HG02571 (cell line): Measurements from ENCODE around the gene C6.
"Not testable (repeated sequence)": the region's sequence is repeated elsewhere in the genome, so short reads cannot be mapped to it uniquely, and the experiment has no call there.

Experiments used
- ATAC-seq: cut with Tn5 transposase; IDR thresholded peaks from one replicate; pipeline ENCODE4 v1.9.1; 2021; ENCODE audit warnings: mild to moderate bottlenecking, moderate library complexity; ENCODE audit not compliant: unreplicated experiment

Gene C6

GRCh38 chr5:41200506-41200905 is 12.8 kb downstream of the C6 start:
- no peak for ATAC-seq

DNA sequence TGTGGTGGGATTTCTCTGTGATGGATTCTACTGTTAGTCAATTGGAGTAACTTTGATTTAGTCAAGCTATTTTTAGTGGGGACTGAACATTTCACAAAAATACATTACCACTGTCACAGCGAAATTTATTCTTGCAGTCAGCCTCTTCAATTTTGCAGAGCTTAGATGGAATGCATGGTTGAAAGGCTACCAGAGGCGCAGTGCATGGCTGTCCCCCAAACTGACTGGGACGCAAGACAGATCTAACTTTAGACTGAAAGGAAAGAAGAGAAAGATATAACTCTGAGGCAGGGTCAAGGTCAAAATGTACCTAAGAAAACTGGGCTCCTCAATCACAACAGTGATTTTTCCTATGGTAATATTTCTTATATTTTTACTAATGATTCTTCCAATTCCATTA is 13.7 kb downstream of the C6 start:
- ATAC-seq, result no peak

- ATAC-seq, result no peak
These were observed 17.1 kb downstream of the C6 start for GRCh38 chr5:41196197-41196596.

GRCh38 chr5:41195228-41195627 is 18.1 kb downstream of the C6 start:
- no peak for ATAC-seq

- ATAC-seq, result no peak
These were observed 19.0 kb downstream of the C6 start for GRCh38 chr5:41194339-41194738.

- ATAC-seq, result no peak
These were observed 19.7 kb downstream of the C6 start for GRCh38 chr5:41193456-41194205.

DNA sequence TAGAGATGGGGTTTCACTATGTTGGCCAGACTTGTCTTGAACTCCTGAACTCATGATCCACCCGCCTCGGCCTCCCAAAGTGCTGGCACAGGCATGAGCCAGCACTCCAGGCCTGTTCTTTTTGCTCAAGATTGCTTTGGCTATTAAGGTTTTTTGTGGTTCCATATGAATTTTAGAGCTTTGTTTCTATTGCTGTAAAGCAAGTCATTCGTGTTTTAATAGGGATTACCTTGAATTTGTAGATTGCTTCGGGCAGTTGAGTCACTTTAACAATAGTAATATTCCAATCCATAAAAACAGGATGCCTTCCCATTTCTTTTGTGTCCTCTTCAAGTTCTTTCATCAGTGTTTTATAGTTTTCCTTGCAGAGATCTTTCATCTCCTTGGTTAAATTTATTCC is 22.1 kb downstream of the C6 start:
- no peak for ATAC-seq

DNA sequence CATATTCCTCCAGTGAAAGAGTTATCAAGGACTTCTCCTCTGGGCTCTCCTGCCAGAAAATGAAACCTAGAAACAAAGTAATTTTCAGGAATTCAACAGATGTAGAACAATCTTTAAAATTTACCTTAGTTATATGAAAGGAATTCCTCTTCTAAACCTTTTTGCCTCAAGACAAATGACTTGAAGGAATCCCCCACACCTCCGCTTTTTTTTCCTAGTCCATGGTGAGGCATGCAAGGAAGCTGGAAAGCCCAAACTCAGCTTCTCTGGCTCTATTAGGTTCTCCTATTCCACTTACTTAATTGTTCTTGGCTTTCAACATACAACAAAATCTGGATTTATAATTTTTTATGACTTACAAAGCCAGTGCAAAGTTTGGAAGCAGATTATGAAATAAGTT is 27.2 kb downstream of the C6 start:
- ATAC-seq, result no peak

- ATAC-seq, result not testable (repeated sequence)
These were observed 30.0 kb downstream of the C6 start for GRCh38 chr5:41183331-41183730.

DNA sequence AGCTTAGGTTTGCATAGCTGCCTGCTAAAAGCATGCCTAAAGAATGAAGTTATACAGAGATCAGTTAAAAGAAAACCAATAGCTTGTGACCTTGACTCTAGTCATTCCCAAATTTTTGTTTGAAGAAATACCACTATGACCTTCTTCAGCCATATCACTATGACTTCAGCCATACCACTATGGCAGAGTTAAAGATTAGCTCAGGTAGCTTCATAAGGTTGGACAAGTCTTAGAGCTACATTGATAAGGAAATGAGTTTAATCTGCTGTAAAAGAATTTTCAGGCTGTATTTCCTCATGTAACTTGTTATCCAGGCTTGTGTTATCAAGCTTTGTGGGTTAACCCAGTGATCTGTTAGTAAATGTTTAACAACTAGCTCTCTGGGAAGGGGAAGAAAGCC is 30.7 kb downstream of the C6 start:
- no peak for ATAC-seq

DNA sequence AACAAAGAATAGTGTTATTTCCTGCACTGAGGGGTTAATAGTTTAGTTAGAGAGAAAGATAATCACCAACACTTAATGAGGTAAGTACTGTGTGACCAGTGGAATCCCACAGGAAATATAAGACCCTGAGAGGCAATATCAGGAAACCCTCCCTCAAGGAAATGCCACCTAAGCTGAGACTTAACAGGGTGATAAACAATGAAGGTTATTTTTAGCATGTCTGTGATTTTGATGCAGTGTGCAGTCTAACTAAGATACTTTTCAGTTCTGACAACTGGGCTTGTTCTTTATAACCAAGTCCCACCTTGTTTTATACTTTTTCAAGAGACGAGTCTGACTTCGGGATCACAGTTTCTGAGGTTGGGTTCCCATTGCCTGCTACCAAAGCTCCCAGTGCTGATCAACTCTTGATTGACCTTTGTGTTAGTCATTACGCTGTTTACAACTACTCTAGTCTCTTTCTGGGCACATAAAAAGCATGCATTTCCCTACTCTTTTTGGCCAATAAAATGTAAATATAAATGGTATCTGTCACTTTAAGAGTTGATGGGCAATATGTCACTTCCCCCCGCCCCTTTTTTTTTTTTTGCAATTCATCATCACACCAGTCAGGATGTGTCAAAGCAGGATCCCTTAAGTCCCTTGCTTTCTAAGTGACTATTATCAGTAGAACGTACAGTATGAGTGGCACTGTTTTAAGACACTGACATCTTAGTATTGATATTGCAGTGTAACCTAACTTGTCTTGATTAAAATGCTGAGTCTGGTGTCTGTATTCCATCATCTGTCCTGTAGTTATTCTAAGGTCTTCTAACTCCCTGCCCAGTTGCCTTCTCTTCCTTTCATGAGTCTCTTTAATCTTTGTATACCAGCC is 31.4 kb downstream of the C6 start:
- ATAC-seq, result no peak

DNA sequence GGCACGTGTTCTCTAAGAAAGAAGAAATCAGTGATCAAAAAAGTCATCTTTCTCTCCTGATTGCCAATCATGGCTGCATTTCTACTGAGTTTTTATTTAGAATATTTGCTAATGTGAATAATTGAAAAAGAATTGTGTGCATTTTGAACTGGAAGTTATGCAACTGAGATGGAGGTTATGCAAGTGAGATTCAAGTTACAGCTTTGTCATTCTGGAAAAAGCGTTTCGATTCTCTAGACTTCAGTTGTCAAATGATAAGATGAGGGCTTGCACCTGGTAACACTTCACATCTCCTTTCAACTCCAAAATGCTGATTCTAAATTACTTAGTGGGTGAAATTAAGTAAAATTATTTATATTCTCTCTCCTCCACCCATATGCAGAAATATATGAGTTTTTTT is 36.4 kb downstream of the C6 start:
- no peak for ATAC-seq

GRCh38 chr5:41172012-41172411 is 41.3 kb downstream of the C6 start:
- ATAC-seq, result no peak

- ATAC-seq, result no peak
These were observed 52.1 kb downstream of the C6 start for GRCh38 chr5:41161271-41161670.

- ATAC-seq, result no peak
These were observed 55.9 kb downstream of the C6 start for GRCh38 chr5:41157272-41157894.

DNA sequence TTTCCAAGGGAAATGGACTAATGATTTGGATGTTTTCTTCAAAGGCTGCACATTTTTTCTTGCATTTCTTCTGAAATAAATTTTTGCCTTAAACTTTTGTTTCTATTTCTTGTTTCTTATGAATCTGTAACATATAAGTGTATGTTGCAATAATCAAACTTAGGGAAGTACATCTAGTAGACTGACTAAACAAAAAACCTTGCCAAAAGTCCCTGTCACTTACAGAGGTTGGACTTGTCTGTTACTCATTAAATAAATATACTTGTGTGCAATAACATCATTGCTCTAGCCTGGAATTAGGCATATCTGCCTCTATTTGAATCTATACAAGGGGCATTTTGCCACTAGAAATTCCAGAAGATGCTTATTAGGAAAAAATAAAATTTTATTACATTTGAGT is 56.6 kb downstream of the C6 start:
- no peak for ATAC-seq

DNA sequence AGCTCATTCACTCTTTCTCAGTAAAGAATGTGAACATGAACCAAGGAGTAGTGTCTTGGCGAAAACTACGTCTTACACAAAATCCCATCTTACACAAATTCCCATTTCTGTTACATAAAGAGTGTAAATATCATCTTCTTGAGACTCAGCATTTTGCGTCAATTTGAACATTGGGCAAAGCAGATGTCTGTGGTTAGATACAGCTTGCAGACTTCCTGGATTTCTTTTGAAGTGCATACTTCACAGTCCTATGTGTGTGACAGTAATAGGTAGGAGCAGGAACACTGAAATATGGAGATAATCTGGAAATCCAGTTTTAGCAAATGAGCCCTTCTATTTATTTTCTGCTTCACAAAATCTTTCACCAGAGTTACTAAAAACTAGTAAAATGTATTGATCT is 58.8 kb downstream of the C6 start:
- no peak for ATAC-seq

- ATAC-seq, result no peak
These were observed 61.8 kb downstream of the C6 start for GRCh38 chr5:41151564-41151963.

- ATAC-seq, result no peak
These were observed 64.9 kb downstream of the C6 start for GRCh38 chr5:41148448-41148847.

DNA sequence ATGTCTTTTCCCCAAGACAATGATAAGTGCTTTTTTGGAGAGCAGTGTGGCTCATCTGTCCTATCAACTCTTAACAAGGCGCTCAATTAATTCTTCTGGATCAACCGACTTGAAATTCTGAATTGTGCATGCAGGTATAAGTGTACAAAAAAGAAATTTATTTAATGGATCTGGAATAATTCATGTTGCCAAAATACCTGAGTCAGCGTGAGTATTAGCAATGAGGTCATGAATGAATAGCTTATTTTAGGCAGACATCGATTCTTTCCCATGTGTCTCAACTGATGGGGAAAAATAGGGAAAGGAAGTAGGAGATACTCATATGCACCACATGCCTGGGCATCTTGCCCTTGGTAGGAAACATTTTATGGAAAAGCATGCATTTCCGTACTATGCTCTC is 68.0 kb downstream of the C6 start:
- no peak for ATAC-seq

- ATAC-seq, result no peak
These were observed 70.0 kb downstream of the C6 start for GRCh38 chr5:41143131-41143901.
